Measurements from ENCODE around the gene MINDY4.

Gene MINDY4

GRCh38 chr7:30913821-30914515 lies 142.8 kb downstream of the MINDY4 start:
- DNase-seq (ENCODE audit: low read depth in 2 of 2, low spot score in 1 of 2): no peak

- no peak for DNase-seq (ENCODE audit: low read depth in 2 of 2, low spot score in 1 of 2)
These were observed 143.4 kb downstream of the MINDY4 start for GRCh38 chr7:30914596-30914995.

- DNase-seq (ENCODE audit: low read depth in 2 of 2, low spot score in 1 of 2): no peak
These were observed 143.9 kb downstream of the MINDY4 start for GRCh38 chr7:30915005-30915601.

- DNase-seq (ENCODE audit: low read depth in 2 of 2, low spot score in 1 of 2): no peak
These were observed 144.5 kb downstream of the MINDY4 start for GRCh38 chr7:30915751-30916150.

GRCh38 chr7:30916255-30916654 lies 145.0 kb downstream of the MINDY4 start:
- no peak for DNase-seq (ENCODE audit: low read depth in 2 of 2, low spot score in 1 of 2)

- no peak for DNase-seq (ENCODE audit: low read depth in 2 of 2, low spot score in 1 of 2)
These were observed 145.6 kb downstream of the MINDY4 start for GRCh38 chr7:30916767-30917166.

GRCh38 chr7:30917216-30917893 lies 146.1 kb downstream of the MINDY4 start:
- DNase-seq (ENCODE audit: low read depth in 2 of 2, low spot score in 1 of 2): no peak

- DNase-seq (ENCODE audit: low read depth in 2 of 2, low spot score in 1 of 2): no peak
These were observed 147.5 kb downstream of the MINDY4 start for GRCh38 chr7:30918676-30919075.

GRCh38 chr7:30920021-30920583 lies 148.9 kb downstream of the MINDY4 start:
- DNase-seq (ENCODE audit: low read depth in 2 of 2, low spot score in 1 of 2): no peak

GRCh38 chr7:30920584-30921539 lies 149.6 kb downstream of the MINDY4 start:
- no peak for DNase-seq (ENCODE audit: low read depth in 2 of 2, low spot score in 1 of 2)

GRCh38 chr7:30921540-30922401 lies 150.6 kb downstream of the MINDY4 start:
- no peak for DNase-seq (ENCODE audit: low read depth in 2 of 2, low spot score in 1 of 2)

GRCh38 chr7:30922596-30922995 lies 151.4 kb downstream of the MINDY4 start:
- DNase-seq (ENCODE audit: low read depth in 2 of 2, low spot score in 1 of 2): no peak

- DNase-seq (ENCODE audit: low read depth in 2 of 2, low spot score in 1 of 2): no peak
These were observed 152.0 kb downstream of the MINDY4 start for GRCh38 chr7:30923009-30923773.

GRCh38 chr7:30923774-30924413 lies 152.7 kb downstream of the MINDY4 start:
- DNase-seq (ENCODE audit: low read depth in 2 of 2, low spot score in 1 of 2): no peak

- no peak for DNase-seq (ENCODE audit: low read depth in 2 of 2, low spot score in 1 of 2)
These were observed 153.4 kb downstream of the MINDY4 start for GRCh38 chr7:30924624-30925023.

GRCh38 chr7:30925117-30925516 lies 153.9 kb downstream of the MINDY4 start:
- no peak for DNase-seq (ENCODE audit: low read depth in 2 of 2, low spot score in 1 of 2)

- DNase-seq (ENCODE audit: low read depth in 2 of 2, low spot score in 1 of 2): no peak
These were observed 154.7 kb downstream of the MINDY4 start for GRCh38 chr7:30925913-30926312.

GRCh38 chr7:30926313-30926712 lies 155.1 kb downstream of the MINDY4 start:
- no peak for DNase-seq (ENCODE audit: low read depth in 2 of 2, low spot score in 1 of 2)

- no peak for DNase-seq (ENCODE audit: low read depth in 2 of 2, low spot score in 1 of 2)
These were observed 155.8 kb downstream of the MINDY4 start for GRCh38 chr7:30927040-30927439.
